A549 (cell line): ENCODE data around the gene C10orf67. TPM values are rescaled to one million over a fixed set of nuclear protein-coding genes. Genes with fewer than 3 reads are reported as not detected.

Source experiments
- ATAC-seq, 2 experiments: fragments of 200-7000 bp in 1 of 2; fragments of >200 bp in 1 of 2; cut with Nextera tagmentation in 1 of 2; cut with Tn5 transposase in 1 of 2; 3 replicates each; pipeline versions ENCODE4 v1.8.0 to v1.9.1; 2018 to 2020; ENCODE audit warnings: mild to moderate bottlenecking in 1 of 2, moderate library complexity in 1 of 2
- CTCF ChIA-PET: fragments of 300-600 bp; sonication (Branson Sonifier 250); formaldehyde crosslinking; extraction: SDS; loops from one replicate; lab custom pipeline; 2021; ENCODE audit warnings: antibody characterized with exemption, inconsistent platforms; lab: Yijun Ruan, JAX
- POLR2A ChIA-PET: fragments of 350-600 bp; formaldehyde crosslinking; extraction: SDS; loops from one replicate; lab custom pipeline; 2021; ENCODE audit warnings: antibody characterized with exemption, inconsistent platforms; lab: Yijun Ruan, JAX
- DNase-seq, 2 experiments: peaks; one replicate each; pipeline versions ENCODE4 v3.0.0 to v3.0.0-alpha.2; 2011 to 2016; ENCODE audit warnings: low read depth in 1 of 2, low spot score in 1 of 2
- FAIRE-seq: peaks from 2 replicates; lab custom pipeline; 2011; peaks lifted over from hg19 to GRCh38; lab: Jason Lieb, UNC
- H3K27ac ChIP-seq, 2 experiments: fragments of >200 bp; sonication (Bioruptor Twin); formaldehyde crosslinking; 3 replicates each; pipeline ENCODE4 v1.5.1; 2016 to 2017
- H3K4me1 ChIP-seq: fragments of >200 bp; sonication (Bioruptor Twin); formaldehyde crosslinking; 3 replicates; pipeline ENCODE4 v1.6.1; 2016
- H3K4me2 ChIP-seq: fragments of >200 bp; sonication (Bioruptor Twin); formaldehyde crosslinking; 3 replicates; pipeline ENCODE4 v1.6.1; 2016
- H3K4me3 ChIP-seq: fragments of >200 bp; sonication (Bioruptor Twin); formaldehyde crosslinking; 3 replicates; pipeline ENCODE4 v1.5.1; 2016
- H3K9me3 ChIP-seq: fragments of >200 bp; sonication (Bioruptor Twin); formaldehyde crosslinking; 3 replicates; pipeline ENCODE4 v1.6.1; 2016
- CHD4 ChIP-seq: fragments of 200-600 bp; sonication (generic); IDR thresholded peaks from 2 replicates; pipeline ENCODE4 v1.6.1; 2016; ENCODE audit warnings: antibody characterized with exemption, mild to moderate bottlenecking, borderline replicate concordance
- EHF ChIP-seq: fragments of 250-450 bp; sonication (Bioruptor Pico); IDR thresholded peaks from 2 replicates; pipeline ENCODE4 v1.5.0; 2020; ENCODE audit warnings: mild to moderate bottlenecking
- FOSB ChIP-seq: fragments of 250-450 bp; sonication (Bioruptor Pico); IDR thresholded peaks from 2 replicates; pipeline ENCODE4 v1.5.0; 2020; ENCODE audit warnings: mild to moderate bottlenecking, moderate library complexity
- FOXS1 ChIP-seq: fragments of 250-450 bp; sonication (Bioruptor Pico); IDR thresholded peaks from 2 replicates; pipeline ENCODE4 v1.5.0; 2020; ENCODE audit warnings: mild to moderate bottlenecking, moderate library complexity
- HOXA7 ChIP-seq: fragments of 250-450 bp; sonication (Bioruptor Pico); IDR thresholded peaks from 2 replicates; pipeline ENCODE4 v1.5.0; 2020; ENCODE audit warnings: mild to moderate bottlenecking, moderate library complexity
- HOXB13 ChIP-seq: fragments of 250-450 bp; sonication (Bioruptor Pico); IDR thresholded peaks from 2 replicates; pipeline ENCODE4 v1.5.0; 2020; ENCODE audit warnings: low read depth, mild to moderate bottlenecking, moderate library complexity
- HOXB5 ChIP-seq: fragments of 250-450 bp; sonication (Bioruptor Pico); IDR thresholded peaks from 2 replicates; pipeline ENCODE4 v1.5.0; 2020; ENCODE audit warnings: mild to moderate bottlenecking, moderate library complexity
- JUN ChIP-seq, 2 experiments: fragments of >200 bp; sonication (Bioruptor Twin); formaldehyde crosslinking; IDR thresholded peaks; 2 replicates in 1 of 2; 3 replicates in 1 of 2; pipeline ENCODE4 v1.6.1; 2016 to 2017
- JUNB ChIP-seq: fragments of >200 bp; sonication (Bioruptor Twin); formaldehyde crosslinking; IDR thresholded peaks from 2 replicates; pipeline ENCODE4 v1.6.1; 2016
- KDM5A ChIP-seq: fragments of 200-600 bp; sonication (generic); IDR thresholded peaks from 2 replicates; pipeline ENCODE4 v1.6.1; 2016; ENCODE audit warnings: antibody characterized with exemption, mild to moderate bottlenecking
- MAFK ChIP-seq: fragments of 450-650 bp; IDR thresholded peaks from 2 replicates; pipeline ENCODE4 v1.6.1; 2014; ENCODE audit not compliant: partially characterized antibody
- MAZ ChIP-seq: fragments of 150-350 bp; IDR thresholded peaks from 2 replicates; pipeline ENCODE4 v1.6.1; 2014; ENCODE audit warnings: antibody characterized with exemption, low read depth, low read length, borderline replicate concordance
- NFE2L2 ChIP-seq: fragments of 150-350 bp; conservative IDR thresholded peaks from 2 replicates; pipeline ENCODE4 v1.6.1; 2014; ENCODE audit warnings: low read length
- PHF8 ChIP-seq: fragments of 200-600 bp; sonication (generic); IDR thresholded peaks from 2 replicates; pipeline ENCODE4 v1.6.1; 2016; ENCODE audit warnings: low read depth, mild to moderate bottlenecking, antibody characterized with exemption, moderate library complexity, borderline replicate concordance
- POLR2A ChIP-seq: IDR thresholded peaks from 2 replicates; pipeline ENCODE4 v1.6.1; 2012; ENCODE audit warnings: mild to moderate bottlenecking, low read length
- RARB ChIP-seq: fragments of 250-450 bp; sonication (Bioruptor Pico); IDR thresholded peaks from 2 replicates; pipeline ENCODE4 v1.8.0; 2021; ENCODE audit warnings: mild to moderate bottlenecking, moderate library complexity
- RNF2 ChIP-seq: fragments of 200-600 bp; sonication (generic); IDR thresholded peaks from 2 replicates; pipeline ENCODE4 v1.6.1; 2016; ENCODE audit warnings: low read depth, mild to moderate bottlenecking, antibody characterized with exemption, moderate library complexity, borderline replicate concordance
- SREBF2 ChIP-seq: fragments of 450-650 bp; IDR thresholded peaks from 2 replicates; pipeline ENCODE4 v1.6.1; 2014; ENCODE audit warnings: mild to moderate bottlenecking, moderate library complexity
- TFCP2L1 ChIP-seq: fragments of 250-450 bp; sonication (Bioruptor Pico); IDR thresholded peaks from 2 replicates; pipeline ENCODE4 v1.5.0; 2021; ENCODE audit warnings: mild to moderate bottlenecking
- ZFP36 ChIP-seq: fragments of 450-650 bp; IDR thresholded peaks from 2 replicates; pipeline ENCODE4 v1.6.1; 2014; ENCODE audit warnings: borderline replicate concordance; ENCODE audit not compliant: partially characterized antibody
- WGBS: methylation state at CpG from one replicate; pipeline ENCODE4 v1.1.6; 2017; ENCODE audit errors: missing lambda C conversion rate; 5-methylcytosine and 5-hydroxymethylcytosine counted together
- polyA plus RNA-seq, 4 experiments: library from polyadenylated mRNA; depleted of rRNA in 3 of 4; stranded (reverse); fragments of >200 nt; fragmentation: RNase III in 1 of 4; extraction: RNeasy Plus Mini Kit Qiagen cat#74134 plus additional on column Dnase treatment in 1 of 4; gene quantifications; 2 replicates in 3 of 4; 3 replicates in 1 of 4; pipeline ENCODE4 v1.2.3, GENCODE V29; 2011 to 2017
- TF ChIP-seq, protein P1 (sequence below): fragments of 200-600 bp; sonication (generic); IDR thresholded peaks from 2 replicates; pipeline ENCODE4 v1.6.1; 2016; ENCODE audit warnings: antibody characterized with exemption, mild to moderate bottlenecking, moderate library complexity
- TF ChIP-seq, protein P2 (sequence below): IDR thresholded peaks from 2 replicates; pipeline ENCODE4 v1.6.1; 2012; ENCODE audit warnings: low read depth, borderline replicate concordance
- TF ChIP-seq, protein P3 (sequence below): fragments of >200 bp; sonication (Bioruptor Twin); formaldehyde crosslinking; IDR thresholded peaks from 3 replicates; pipeline ENCODE4 v1.6.1; 2016
- TF ChIP-seq, protein P4 (sequence below): fragments of 250-450 bp; sonication (Bioruptor Pico); IDR thresholded peaks from 2 replicates; pipeline ENCODE4 v1.5.0; 2021; ENCODE audit warnings: mild to moderate bottlenecking, moderate library complexity, borderline replicate concordance

Gene C10orf67
- polyA plus RNA-seq, 2 of the 4 experiments (the other 2 are of a cell fraction) = 0.06 to 0.09 TPM

DNA sequence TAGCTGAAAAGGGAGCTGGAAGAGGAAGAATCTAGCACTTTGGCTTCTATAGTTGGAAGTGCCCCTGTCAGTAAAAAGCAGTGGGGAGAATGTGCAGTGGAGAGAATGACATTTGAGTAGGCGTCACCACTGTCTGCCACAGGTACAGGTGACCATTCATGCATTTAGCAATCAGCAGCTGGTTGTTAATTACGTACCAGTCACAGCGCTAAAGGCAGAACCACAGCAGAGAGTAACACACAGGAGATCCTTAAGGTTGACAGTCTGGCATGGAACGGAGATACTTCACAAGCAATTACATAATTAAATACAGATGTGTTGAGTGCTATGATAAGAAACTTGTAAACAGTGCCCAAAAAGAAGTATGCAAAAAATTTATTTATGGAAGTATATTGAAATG, 24.8 kb downstream of the C10orf67 start (continued):
- no peak for TF ChIP-seq FOXS1 (CRISPR knock-in tag)

DNA sequence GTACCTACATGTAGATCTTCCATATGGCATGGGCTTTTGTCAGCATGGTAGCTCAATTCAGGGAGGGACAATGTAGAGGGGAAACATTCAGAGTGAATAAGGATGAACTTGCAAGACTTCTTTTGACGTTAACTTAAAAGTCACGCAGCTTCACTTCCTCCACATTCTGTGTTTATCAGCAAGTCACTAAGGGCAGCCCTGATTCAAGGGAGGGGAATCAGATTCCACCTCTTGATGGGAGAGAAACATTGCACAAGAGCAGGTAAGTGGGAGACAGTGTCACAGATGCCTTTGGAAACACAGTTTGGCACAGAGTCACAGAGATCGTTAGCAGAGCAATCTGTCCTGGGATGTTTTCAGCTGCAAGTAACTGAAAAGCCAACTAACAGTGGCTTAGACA, 26.2 kb downstream of the C10orf67 start:
- no peak for DNase-seq
- ChIA-PET CTCF (interaction anchor here (0.6 to 11.3 kb wide), 2 partner anchors 209 to 1056 kb away, joined by 3 to 176 read pairs; no protein-coding TSS in a partner anchor), POLR2A (no interaction called here)
- Histone ChIP-seq H3K4me3 (no peak overlapping the region), H3K4me1 (no peaks in the 10 kb centered on the region), H3K27ac (no peak overlapping the region), H3K9me3 (no peaks in the 10 kb centered on the region), H3K4me2 (no peak overlapping the region)
- ATAC-seq = no peak
- no peak for FAIRE-seq
- 42% methylated on average over 3 of the region's 3 CpGs for WGBS
- TF ChIP-seq NFE2L2 (no peak), RARB (CRISPR knock-in tag) (no peak), JUNB (no peak), SREBF2 (no peak), FOSB (CRISPR knock-in tag) (no peak), HOXA7 (no peak), POLR2A (no peak), HOXB5 (no peak), EHF (no peak), ZFP36 (no peak), HOXB13 (CRISPR knock-in tag) (no peak), TFCP2L1 (no peak)
- TF ChIP-seq, protein P1, sequence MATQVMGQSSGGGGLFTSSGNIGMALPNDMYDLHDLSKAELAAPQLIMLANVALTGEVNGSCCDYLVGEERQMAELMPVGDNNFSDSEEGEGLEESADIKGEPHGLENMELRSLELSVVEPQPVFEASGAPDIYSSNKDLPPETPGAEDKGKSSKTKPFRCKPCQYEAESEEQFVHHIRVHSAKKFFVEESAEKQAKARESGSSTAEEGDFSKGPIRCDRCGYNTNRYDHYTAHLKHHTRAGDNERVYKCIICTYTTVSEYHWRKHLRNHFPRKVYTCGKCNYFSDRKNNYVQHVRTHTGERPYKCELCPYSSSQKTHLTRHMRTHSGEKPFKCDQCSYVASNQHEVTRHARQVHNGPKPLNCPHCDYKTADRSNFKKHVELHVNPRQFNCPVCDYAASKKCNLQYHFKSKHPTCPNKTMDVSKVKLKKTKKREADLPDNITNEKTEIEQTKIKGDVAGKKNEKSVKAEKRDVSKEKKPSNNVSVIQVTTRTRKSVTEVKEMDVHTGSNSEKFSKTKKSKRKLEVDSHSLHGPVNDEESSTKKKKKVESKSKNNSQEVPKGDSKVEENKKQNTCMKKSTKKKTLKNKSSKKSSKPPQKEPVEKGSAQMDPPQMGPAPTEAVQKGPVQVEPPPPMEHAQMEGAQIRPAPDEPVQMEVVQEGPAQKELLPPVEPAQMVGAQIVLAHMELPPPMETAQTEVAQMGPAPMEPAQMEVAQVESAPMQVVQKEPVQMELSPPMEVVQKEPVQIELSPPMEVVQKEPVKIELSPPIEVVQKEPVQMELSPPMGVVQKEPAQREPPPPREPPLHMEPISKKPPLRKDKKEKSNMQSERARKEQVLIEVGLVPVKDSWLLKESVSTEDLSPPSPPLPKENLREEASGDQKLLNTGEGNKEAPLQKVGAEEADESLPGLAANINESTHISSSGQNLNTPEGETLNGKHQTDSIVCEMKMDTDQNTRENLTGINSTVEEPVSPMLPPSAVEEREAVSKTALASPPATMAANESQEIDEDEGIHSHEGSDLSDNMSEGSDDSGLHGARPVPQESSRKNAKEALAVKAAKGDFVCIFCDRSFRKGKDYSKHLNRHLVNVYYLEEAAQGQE = no peak
- TF ChIP-seq, protein P2, sequence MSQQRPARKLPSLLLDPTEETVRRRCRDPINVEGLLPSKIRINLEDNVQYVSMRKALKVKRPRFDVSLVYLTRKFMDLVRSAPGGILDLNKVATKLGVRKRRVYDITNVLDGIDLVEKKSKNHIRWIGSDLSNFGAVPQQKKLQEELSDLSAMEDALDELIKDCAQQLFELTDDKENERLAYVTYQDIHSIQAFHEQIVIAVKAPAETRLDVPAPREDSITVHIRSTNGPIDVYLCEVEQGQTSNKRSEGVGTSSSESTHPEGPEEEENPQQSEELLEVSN = no peak
- TF ChIP-seq, protein P3, sequence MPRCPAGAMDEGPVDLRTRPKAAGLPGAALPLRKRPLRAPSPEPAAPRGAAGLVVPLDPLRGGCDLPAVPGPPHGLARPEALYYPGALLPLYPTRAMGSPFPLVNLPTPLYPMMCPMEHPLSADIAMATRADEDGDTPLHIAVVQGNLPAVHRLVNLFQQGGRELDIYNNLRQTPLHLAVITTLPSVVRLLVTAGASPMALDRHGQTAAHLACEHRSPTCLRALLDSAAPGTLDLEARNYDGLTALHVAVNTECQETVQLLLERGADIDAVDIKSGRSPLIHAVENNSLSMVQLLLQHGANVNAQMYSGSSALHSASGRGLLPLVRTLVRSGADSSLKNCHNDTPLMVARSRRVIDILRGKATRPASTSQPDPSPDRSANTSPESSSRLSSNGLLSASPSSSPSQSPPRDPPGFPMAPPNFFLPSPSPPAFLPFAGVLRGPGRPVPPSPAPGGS = no peak

DNA sequence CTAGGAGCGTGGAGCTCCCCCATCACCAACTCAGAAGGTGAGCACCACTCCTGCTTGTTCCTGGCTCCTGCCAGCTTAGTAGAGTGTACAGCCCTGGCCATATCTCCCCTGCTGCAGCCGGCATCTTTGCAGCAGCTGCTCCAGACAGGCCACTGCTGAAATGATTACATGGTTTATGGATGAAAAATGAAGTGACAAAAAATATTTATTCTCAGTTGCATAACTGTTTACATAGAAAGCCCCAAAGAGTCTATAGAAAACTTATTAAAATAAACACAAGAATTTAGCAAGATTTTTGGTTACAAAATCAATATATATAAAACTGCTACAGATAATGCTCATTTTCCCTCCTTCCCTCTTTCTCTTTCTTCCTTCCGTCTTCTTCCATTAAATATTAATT, 27.2 kb downstream of the C10orf67 start:
- no peak for TF ChIP-seq CHD4
- TF ChIP-seq HOXA7 = no peak
- TF ChIP-seq MAZ = no peak
- no peak for TF ChIP-seq MAFK
- no peak for TF ChIP-seq KDM5A
- no peak for TF ChIP-seq PHF8
- TF ChIP-seq, protein P4, sequence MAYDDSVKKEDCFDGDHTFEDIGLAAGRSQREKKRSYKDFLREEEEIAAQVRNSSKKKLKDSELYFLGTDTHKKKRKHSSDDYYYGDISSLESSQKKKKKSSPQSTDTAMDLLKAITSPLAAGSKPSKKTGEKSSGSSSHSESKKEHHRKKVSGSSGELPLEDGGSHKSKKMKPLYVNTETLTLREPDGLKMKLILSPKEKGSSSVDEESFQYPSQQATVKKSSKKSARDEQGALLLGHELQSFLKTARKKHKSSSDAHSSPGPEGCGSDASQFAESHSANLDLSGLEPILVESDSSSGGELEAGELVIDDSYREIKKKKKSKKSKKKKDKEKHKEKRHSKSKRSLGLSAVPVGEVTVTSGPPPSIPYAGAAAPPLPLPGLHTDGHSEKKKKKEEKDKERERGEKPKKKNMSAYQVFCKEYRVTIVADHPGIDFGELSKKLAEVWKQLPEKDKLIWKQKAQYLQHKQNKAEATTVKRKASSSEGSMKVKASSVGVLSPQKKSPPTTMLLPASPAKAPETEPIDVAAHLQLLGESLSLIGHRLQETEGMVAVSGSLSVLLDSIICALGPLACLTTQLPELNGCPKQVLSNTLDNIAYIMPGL = no peak
- TF ChIP-seq JUN (IDR thresholded peaks at IDR 0.05) = no peak
- no peak for TF ChIP-seq HOXB5
- TF ChIP-seq RNF2 = no peak
- ChIA-PET POLR2A (no interaction called here), CTCF (interaction anchor here (11.3 kb wide), 1 partner anchor 210 kb away, joined by 176 read pairs; no protein-coding TSS in a partner anchor)
- ATAC-seq = no peak
- WGBS = 16% methylated on average over 3 of the region's 3 CpGs
- H3K9me3 ChIP-seq = no peaks in the 10 kb centered on the region
- no peak for FAIRE-seq
- no peak for DNase-seq
- no peak overlapping the region for H3K4me3 ChIP-seq
- H3K4me2 ChIP-seq = no peak overlapping the region
- no peak overlapping the region for H3K27ac ChIP-seq
- no peaks in the 10 kb centered on the region for H3K4me1 ChIP-seq
